ENCODE measurements around the gene GNAI3.

Gene GNAI3

DNA sequence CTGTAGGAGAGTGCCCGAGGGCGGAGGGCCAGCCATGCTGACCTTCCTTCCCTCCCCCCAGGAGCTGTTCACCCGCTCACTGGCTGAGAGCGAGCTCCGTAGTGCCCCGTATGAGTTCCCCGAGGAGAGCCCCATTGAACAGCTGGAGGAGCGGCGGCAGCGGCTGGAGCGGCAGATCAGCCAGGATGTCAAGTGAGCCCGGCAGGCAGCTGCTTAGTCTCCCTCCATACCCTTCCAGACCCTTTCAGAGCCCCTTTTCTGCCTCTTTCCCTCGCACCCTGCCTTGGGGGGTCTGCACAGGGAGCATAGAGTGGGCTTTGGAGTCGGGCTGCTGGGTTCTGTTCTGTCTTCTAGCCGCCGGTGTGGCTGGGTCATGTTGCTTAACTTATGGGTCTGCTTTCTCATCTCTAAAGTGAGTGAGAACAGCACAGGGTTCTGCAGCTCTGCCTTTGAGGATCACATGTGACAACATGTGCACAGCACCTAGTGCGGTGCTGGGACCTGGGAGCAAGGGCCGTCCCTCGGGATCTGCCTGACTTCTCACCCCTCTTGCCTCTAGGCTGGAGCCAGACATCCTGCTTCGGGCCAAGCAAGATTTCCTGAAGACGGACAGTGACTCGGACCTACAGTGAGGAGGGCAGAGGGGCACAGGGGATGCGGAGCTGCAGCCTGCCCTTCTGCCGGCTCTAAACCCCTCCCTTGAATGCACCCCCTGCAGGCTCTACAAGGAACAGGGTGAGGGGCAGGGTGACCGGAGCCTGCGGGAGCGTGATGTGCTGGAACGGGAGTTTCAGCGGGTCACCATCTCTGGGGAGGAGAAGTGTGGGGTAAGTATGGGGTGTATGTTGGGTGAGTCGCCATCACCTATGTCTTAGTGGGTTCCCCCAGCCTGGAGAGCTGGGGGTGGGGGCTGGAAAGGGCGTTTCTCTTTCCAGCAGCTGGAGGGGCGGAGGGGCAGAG lies 77.5 kb downstream of the GNAI3 start:
- DNase-seq: no peak

DNA sequence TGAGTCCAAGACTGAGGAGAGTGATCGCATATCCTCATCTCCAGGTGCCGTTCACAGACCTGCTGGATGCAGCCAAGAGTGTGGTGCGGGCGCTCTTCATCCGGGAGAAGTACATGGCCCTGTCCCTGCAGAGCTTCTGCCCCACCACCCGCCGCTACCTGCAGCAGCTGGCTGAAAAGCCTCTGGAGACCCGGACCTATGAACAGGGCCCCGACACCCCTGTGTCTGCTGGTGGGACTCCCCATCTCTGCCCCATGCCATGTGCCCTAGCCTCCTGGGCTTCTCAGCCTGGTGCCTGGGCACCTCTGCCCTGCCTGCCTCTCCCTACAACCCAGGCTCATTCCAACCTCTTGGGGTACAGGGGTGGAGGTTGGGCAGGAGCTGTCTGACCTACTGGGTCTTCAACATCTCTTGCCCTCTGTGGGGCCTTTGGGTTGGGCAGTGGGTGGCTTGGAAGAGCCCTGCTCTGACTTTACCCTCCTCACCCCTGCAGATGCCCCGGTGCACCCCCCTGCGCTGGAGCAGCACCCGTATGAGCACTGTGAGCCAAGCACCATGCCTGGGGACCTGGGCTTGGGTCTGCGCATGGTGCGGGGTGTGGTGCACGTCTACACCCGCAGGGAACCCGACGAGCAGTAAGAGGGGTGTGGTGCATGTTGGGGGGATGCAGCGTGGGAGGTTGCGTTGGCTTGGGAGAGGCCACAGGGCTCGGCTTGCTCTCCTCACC lies 78.4 kb downstream of the GNAI3 start:
- DNase-seq: no peak

DNA sequence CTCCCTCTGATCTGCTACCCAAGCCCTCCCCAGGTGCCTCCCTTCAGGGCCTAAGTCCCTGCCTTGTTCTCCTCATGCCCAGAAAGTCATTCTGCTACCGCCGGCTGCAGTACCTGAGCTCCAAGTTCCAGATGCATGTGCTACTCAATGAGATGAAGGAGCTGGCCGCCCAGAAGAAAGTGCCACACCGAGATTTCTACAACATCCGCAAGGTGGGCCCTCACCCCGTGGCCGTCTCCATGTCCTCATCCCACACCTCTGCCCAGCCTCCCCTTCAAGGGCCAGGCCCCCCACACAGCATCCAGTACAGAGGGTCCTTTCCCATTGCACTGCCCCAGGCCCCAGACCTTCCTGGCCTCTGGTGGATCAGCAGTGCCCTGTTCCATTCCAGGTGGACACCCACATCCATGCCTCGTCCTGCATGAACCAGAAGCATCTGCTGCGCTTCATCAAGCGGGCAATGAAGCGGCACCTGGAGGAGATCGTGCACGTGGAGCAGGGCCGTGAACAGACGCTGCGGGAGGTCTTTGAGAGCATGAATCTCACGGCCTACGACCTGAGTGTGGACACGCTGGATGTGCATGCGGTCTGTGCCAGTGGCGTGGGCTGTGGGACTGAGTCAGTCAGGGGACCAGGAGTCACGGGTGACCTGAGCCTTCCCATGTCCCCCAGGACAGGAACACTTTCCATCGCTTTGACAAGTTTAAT lies 79.4 kb downstream of the GNAI3 start:
- DNase-seq: no peak

DNA sequence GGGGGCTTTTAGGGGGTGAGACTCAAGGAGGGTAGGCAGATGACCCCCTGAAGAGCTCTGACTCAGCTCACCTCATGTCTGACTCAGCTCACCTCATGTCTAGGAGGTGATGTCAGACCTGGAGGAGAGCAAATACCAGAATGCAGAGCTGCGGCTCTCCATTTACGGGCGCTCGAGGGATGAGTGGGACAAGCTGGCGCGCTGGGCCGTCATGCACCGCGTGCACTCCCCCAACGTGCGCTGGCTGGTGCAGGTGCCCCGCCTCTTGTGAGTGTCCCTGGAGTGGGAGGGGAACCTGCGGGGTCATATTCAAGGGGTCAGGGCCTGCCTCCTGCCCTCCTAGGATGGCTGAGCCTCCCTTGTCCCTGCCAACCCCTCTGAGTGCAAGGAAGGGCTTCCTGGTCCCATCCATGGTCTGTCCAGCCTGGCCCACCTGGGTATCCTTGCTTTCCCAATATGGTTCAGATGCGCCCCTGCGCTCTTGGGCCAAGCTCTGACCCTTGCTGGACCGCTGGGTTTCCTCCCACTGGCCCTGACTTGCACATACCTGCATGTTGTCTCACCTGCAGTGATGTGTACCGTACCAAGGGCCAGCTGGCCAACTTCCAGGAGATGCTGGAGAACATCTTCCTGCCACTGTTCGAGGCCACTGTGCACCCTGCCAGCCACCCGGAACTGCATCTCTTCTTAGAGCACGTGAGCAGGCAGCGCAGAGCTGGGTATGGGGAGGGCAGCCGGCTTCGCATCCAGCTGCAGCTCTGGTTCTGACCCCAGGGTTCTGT lies 80.3 kb downstream of the GNAI3 start:
- DNase-seq: peak; percentile 24

DNA sequence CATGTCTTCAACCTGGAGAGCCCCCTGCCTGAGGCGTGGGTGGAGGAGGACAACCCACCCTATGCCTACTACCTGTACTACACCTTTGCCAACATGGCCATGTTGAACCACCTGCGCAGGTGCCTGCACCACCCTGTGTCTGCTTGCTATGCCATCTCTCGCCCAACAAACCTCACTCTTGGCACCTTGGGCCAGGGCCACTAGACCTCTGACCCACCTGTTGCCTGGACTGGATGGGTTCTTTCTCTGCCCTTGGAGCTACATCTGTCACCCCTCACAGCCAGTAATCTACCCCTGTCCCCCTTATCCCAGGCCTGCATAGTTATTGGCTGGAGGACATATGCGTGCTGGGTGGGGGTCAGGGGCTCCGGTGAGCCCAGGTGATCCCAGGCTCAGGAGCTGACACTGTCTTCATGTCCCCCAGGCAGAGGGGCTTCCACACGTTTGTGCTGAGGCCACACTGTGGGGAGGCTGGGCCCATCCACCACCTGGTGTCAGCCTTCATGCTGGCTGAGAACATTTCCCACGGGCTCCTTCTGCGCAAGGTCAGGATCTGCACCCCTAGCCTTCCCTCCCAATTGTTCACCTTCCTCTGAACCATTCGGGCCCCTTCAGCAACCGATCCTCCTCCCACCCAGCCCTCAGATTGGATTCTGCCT lies 81.1 kb downstream of the GNAI3 start:
- no peak for DNase-seq

DNA sequence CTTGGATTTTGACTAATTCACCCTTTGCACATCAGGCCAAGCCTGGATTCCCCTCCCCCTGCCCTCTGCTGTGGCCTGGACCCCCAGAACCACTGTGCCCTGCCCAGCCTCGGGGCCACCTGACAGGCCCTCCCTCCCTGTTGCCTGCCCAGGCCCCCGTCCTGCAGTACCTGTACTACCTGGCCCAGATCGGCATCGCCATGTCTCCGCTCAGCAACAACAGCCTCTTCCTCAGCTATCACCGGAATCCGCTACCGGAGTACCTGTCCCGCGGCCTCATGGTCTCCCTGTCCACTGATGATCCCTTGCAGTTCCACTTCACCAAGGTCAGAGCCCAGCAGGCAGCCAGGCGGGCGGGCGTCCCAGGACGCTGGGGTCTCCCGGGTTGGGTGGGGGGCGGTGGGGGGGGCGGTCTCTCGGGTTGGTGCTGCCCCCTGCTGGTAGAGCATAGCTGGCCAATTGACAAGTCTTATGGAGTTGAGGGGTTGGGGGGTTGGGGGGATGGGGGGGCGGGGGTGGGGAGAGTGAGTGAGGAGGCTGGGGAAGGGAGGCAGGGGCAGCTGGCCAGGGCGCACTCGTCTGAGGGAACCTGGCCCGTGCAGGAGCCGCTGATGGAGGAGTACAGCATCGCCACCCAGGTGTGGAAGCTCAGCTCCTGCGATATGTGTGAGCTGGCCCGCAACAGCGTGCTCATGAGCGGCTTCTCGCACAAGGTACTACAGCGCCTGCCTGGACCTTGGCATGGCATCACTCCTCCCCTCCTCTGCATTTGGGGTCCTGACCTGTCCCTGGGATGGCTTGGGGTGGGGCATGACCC lies 81.9 kb downstream of the GNAI3 start:
- no peak for DNase-seq

DNA sequence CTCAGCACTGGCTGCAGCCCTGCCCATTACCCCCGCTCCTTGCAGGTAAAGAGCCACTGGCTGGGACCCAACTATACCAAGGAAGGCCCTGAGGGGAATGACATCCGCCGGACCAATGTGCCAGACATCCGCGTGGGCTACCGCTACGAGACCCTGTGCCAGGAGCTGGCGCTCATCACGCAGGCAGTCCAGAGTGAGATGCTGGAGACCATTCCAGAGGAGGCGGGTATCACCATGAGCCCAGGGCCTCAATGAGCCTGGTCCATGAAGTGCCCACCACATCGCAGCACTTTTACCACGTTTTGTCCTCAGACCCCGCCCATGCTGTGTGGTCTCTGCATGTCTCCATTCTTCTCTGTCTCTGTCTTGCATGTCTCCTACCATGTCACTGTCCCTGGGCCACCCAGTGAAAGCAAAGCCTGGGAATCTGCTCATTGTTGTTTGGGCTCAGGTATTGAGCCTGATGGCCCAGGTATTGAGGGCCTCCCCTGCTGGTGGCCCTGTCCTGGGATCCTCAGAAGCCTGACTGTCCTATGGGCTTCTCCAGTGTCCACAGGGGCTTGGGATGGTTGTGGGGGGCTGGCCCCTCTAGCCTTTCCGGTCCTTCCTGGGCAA lies 82.6 kb downstream of the GNAI3 start:
- no peak for DNase-seq

DNA sequence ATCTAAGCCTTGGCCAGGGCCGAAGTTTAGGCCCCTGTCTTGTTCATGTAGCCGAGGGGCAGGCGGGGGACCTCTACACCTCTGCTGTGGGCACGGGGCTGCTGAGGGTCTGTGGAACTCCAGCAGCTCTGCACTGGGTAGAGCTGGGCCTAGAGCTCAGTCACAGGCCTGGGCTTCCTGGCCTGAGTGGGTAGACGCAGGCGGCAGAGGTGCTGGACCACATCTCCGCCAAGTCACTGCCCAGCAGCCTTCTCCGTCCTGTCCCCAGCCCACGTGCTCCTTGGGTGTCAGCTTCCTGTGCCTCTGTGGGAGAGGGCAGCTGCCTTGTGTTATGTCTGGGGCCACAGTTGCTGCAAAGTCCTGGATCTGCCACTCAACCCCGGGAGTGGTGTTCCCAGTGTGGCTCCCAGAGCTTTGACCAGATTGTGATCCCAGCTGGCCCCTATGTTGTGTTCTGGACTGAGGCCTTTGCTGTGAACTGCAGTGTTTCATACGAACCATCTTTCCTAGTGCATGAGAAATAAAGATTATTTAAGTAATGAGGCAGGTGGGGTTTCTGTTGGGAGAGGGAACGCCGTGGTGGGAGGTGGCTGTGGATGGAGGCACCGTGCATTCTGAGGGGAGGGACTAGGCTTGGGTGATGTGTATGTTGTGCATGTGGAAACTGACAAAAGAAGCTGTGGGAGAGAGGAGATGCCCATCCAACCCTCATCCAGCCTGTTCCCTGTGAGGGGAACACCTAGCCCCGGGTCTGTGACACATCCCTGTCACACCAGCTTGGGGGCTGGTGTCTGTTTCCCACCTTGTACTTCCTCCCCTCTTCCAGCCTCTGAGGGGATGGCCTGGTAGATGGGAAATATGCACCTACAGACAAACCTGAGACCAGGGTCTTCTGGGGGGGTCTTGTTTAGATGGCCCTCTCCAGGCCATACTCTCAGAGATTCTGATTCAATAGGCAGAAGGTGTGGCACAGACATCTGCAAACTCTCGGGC lies 83.4 kb downstream of the GNAI3 start:
- DNase-seq: no peak

DNA sequence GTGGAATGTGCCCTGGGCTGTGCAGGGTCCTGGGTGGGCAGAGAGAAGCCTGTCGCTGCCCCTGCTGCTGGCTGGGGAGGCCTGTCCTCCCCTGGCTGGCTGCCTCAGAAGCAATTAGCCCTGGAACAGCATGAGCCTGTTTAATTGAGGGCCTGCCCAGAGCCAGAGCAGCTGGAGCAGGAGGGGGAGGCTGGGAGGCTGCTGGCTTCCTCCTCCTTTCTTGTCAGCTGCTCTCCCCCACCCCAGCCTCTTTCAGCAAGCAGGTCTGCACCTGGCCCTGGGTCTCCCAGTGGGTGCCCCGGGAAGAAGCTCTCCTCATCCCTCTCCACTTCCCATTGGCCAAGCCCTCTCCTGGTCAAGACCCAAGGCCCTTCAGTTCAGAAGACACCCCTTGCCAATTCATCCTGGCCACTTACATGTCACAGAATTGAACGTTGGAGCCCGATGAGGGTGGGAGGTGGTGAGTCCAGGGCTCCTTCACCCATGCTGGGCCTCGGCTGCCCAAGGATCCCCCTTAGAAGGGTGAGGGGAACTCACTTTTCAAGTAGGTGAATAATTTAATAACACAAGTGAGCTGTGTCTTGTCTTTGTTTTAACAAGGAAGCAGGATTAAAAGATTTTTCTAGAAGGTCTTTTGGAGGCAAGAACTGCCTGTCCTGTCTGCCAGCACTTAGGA lies 84.4 kb downstream of the GNAI3 start:
- DNase-seq: peak; percentile 53

DNA sequence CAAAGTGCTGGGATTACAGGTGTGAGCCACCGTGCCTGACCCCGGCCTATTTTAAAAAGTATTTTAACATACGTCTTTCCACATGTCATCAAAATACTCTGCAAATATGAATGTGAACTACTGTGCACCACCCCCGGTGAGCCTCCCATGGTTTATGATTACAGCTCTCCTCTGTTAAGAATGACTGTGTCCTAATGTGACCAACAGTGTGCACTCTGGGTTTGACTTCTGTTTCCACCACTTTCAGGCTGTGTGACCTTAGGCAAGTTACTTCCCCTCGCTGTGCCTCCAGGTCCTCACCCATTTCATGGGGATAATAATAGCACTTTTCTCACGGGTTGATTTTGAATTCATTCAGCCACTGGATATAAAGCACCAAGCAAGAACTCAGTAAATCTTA lies 85.9 kb downstream of the GNAI3 start:
- no peak for DNase-seq

DNA sequence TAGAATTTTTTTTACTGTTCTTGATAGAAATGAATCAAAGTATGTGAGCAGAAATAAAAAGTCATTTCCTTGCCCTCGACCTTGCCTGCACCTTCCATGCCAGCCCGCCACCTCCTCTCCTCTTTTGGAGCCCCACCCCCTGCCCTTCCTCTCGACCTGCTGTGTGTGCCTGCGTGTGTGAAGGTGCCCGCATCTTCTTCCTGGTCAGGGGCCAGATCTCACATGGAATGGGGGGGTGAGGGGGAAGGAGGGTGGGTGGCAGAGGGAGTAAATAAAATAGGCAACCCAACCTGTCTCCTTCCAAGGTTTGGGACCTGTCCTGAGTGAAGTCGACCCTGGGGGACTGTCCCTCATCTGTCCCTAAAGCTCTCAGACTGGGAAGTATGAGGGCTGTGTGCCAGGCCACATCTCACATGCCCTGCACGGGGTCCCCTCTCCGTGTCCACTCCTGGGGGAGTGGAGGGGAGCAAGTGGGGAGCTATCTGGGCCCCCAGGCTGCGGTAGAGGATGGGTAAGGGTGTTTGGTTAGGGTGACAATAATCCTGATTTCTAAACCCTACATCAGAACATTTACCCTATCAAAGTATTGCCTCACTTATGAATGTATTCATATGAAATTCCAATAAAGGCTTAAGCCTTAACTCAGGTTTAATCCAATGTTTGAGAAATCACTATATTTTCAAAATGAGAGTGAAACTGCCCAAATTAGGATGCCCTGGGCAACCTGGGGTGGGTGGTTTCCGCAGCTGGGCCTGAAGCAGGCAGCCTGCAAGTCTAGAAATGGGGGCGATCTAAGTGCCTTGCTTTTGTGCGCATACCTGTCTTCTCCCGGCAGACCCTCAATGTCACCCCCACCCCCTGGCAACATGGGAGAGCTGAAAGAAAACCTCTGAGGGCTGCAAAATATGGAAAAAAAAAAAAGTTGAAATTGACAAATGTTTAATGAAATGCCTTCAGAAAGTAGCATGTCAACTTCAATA lies 86.6 kb downstream of the GNAI3 start:
- no peak for DNase-seq

DNA sequence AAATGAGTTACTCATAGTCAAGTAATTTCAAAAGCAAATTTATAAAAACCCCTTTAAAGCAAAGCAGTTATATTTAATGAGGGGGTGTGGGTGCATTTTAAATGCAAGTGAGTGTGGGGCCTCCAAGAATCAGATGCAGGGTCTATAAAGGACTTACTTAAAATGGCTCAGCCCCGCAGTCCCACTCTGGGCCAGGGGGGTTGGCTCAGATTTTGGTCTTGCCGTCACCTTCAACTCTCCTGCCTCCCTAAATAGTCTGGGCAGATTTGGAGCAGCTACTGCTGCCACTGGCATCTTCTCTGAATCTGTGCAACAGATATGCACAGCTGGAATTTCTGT lies 87.4 kb downstream of the GNAI3 start:
- no peak for DNase-seq

DNA sequence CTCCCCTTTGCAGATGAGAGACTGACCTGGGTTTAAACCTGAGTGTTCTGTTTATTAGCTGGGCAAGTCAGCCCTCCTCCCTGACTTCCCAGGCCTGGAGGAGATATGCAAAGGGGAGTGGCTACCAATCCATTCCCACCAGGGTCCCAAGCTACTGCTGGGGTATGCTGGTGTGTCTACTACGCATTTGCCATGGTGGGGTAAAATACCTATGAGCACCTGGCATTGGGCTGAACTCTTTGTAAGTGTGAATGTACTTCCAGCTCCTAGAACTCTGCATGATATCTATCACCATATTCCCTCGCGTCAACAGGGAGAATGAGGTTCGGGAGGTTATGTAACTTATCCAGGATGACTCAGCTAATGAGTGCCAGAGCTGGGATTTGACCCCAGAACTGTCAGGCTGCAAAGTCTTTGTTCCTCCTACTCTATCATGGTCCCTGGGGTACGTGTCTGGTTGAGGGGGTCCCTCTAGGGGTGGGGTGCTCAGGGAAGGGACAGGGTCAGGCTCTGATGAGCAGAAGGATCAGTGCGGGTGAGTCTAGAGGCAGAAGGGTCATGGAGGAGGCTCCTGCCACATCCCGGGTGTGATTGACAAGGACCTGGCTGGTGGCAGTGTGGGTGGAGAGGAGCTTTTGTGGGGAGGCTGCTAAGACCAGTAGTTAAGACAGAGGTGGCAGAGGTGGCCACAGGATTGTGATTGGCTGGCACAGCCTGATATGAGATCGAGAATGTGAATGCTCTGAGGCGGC lies 88.0 kb downstream of the GNAI3 start:
- no peak for DNase-seq

DNA sequence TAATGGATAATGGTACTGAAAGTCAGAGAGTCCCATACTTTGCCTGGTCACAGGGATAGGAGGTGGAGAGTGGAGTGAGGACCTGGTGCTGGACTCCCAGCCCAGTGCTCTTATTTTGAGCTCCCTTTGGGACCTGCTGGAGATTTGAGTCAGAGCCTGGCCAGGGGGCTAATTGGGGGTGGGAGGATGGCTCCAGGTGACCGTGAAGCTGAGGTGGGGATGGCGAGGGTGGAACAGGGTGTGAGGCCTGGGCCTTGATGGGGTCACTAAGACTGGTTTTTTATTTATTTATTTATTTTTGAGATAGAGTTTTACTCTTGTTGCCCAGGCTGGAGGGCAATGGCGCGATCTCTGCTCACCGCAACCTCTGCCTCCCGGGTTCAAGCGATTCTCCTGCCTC lies 89.0 kb downstream of the GNAI3 start:
- no peak for DNase-seq

DNA sequence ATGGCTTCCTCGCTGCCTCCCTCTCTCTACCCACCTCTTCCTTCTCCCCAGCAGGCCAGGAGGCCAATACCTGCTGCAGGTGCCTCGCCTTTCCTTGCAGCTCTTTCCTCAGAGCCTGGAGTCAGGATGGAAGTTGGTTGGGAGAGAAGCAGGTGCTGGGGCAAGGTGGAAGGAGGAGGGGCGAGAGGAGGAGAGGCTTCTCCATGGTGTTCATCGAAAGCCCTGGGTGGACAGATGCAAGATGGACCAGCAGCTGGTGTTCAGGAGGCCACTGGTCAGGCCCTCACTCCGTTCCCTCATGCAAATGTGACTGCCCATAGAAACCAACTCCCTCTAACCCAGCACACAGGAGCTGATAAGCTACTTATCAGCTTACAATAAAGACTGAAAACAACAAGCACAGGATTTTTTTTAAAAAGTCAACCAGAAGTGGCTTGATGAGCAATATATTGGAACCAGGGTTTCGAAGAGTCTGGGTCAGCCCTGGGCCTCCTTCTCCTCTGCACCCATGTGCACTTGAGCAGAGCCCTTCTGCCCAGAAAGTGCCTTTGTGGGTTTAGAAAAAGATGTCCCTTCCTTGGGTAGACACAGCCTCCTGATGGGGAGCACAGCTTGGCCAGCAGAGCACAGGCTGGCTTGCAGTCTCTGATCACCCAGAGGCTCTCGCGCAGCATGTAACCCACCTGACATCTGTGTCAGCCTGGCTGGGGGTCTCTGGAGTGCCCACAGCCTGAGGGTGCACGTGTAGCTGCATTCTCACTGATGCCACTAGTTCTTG lies 90.8 kb downstream of the GNAI3 start:
- DNase-seq: no peak

DNA sequence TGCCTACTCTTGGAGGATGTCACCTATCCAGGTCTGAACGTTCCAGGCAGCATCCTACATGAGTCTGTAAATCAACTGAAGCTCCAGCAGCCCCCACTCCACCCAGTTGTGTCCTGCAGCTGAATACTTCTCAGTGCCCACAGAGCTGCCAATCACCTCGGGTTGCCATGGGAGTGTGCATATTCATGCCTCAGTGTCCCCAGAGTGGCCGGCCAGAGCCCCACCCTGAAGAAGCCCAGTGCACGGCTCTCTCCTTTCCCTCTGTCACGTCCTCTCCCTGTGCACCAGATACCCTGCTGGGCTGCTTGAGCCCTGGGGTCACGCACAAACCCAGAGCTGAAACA lies 91.4 kb downstream of the GNAI3 start:
- DNase-seq: no peak

Data from NCI-H2029 (cell line).